Upper lobe of right lung (tissue), 1 donor: ENCODE results near the gene HS6ST3. TPM values are rescaled to one million over a fixed set of nuclear protein-coding genes. Genes with fewer than 3 reads are reported as not detected.
"Not testable (repeated sequence)": the region's sequence is repeated elsewhere in the genome, so short reads cannot be mapped to it uniquely, and the experiment has no call there.

Experiments
- ATAC-seq: fragments of 200-7000 bp; cut with Tn5 transposase; one replicate; pipeline ENCODE4 v1.9.1; 2020; ENCODE audit warnings: mild to moderate bottlenecking, moderate library complexity
- DNase-seq: peaks from one replicate; pipeline ENCODE4 v3.0.0-alpha.2; 2020
- H3K27ac ChIP-seq: fragments of 200-600 bp; one replicate; pipeline ENCODE4 v1.8.0; 2022
- H3K27me3 ChIP-seq: fragments of 200-600 bp; one replicate; pipeline ENCODE4 v1.8.0; 2022; ENCODE audit warnings: mild to moderate bottlenecking
- H3K36me3 ChIP-seq: fragments of 200-600 bp; one replicate; pipeline ENCODE4 v1.8.0; 2022
- H3K4me1 ChIP-seq: fragments of 200-600 bp; one replicate; pipeline ENCODE4 v1.8.0; 2022
- H3K4me3 ChIP-seq: fragments of 200-600 bp; one replicate; pipeline ENCODE4 v1.8.0; 2022; ENCODE audit warnings: mild to moderate bottlenecking
- H3K9me3 ChIP-seq: fragments of 200-600 bp; one replicate; pipeline ENCODE4 v1.8.0; 2022
- intact Hi-C: fragments of 100-400 bp; cut with DNase I; formaldehyde crosslinking; loops from one replicate; pipeline ENCODE4 v1.11.0; 2022
- total RNA-seq: library from RNA; stranded (reverse); fragmentation: NEBNext Ultra II Directional; extraction: Animal tissue kit (Norgen Biotek cat#: 25700); gene quantifications from one replicate; pipeline ENCODE4 v1.2.1, GENCODE V29; 2021
- TF ChIP-seq, protein P1 (sequence below): fragments of 200-600 bp; IDR thresholded peaks from one replicate; pipeline ENCODE4 v1.8.0; 2022; ENCODE audit warnings: antibody characterized with exemption
- donor health status: DM: no; HTN: yes; CAD: no; lungs with severe emphysema.

The HS6ST3 gene
- total RNA-seq, 1 donor from 2014 or later: not detected

DNA sequence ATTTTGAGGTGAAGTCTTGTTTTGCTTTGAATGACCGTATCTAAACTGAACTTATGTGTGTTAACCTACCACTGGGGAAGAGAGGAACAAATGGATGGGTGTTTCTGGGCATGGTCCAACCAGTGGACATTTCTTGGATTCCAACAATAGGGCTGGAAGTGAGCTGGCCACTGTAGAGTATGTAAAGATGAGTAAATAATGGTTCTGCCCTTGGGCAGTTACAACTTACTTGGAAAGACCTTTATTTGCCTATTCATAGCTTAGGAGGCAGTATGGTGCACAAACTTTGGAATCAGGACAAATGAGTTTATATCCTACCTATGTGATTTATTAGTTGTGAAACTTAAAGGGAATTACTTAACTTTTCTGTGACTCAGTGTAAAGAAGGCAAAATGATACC, 429.5 kb downstream of the HS6ST3 start:
- TF ChIP-seq, protein P1, sequence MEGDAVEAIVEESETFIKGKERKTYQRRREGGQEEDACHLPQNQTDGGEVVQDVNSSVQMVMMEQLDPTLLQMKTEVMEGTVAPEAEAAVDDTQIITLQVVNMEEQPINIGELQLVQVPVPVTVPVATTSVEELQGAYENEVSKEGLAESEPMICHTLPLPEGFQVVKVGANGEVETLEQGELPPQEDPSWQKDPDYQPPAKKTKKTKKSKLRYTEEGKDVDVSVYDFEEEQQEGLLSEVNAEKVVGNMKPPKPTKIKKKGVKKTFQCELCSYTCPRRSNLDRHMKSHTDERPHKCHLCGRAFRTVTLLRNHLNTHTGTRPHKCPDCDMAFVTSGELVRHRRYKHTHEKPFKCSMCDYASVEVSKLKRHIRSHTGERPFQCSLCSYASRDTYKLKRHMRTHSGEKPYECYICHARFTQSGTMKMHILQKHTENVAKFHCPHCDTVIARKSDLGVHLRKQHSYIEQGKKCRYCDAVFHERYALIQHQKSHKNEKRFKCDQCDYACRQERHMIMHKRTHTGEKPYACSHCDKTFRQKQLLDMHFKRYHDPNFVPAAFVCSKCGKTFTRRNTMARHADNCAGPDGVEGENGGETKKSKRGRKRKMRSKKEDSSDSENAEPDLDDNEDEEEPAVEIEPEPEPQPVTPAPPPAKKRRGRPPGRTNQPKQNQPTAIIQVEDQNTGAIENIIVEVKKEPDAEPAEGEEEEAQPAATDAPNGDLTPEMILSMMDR: no peak
- ATAC-seq: no peak
- no peak overlapping the region for H3K27ac ChIP-seq
- intact Hi-C loops: no loop called here
- DNase-seq: no peak
- H3K36me3 ChIP-seq: no peaks in the 10 kb centered on the region
- no peaks in the 10 kb centered on the region for H3K4me1 ChIP-seq
- no peak overlapping the region for H3K4me3 ChIP-seq
- no peaks in the 10 kb centered on the region for H3K27me3 ChIP-seq
- no peaks in the 10 kb centered on the region for H3K9me3 ChIP-seq

DNA sequence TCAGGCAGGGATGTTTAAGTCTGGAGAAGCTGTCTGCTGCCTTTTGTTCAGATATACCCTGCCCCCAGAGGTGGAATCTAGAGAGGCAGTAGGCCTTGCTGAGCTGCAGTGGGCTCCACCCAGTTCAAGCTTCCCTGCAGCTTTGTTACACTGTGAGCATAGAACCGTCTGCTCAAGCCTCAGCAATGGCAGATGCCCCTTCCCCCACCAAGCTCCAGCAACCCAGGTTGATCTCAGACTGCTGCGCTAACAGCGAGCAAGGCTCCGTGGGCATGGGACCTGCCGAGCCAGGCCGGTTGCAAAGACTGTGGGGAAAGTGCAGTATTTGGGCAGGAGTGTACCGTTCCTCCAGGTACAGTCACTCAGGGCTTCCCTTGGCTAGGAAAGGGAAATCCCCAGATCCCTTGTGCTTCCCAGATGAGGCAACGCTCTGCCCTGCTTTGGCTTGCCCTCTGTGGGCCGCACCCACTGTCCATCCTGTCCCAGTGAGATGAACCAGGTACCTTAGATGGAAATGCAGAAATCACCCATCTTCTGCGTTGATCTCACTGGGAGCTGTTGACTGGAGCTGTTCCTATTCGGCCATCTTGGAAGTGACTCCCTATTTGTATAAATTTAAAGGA, 434.6 kb downstream of the HS6ST3 start:
- ATAC-seq, H3K9me3 ChIP-seq, H3K4me3 ChIP-seq, H3K4me1 ChIP-seq, intact Hi-C loops, H3K27me3 ChIP-seq, DNase-seq, H3K36me3 ChIP-seq, H3K27ac ChIP-seq: not testable (repeated sequence)

DNA sequence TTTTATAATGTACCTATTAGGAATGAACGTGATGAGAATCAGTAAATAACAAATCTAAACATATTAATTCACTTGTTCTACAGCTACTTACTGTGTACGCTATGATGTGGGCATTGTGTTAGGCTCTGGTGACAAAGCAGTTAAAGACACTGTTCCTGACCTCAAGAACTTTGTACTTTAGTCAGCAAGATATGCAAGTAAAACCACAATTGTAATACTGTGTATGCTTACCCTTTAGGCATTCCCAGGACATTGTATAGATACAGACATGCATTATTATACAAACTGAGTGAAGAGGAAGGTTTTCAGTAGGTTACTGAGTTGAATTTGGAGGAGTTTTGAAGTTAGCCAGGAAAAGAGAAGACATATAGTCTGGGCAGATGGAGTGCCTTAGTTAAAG, 435.8 kb downstream of the HS6ST3 start:
- ATAC-seq: no peak
- H3K27ac ChIP-seq: no peak overlapping the region
- TF ChIP-seq, protein P1: no peak
- H3K9me3 ChIP-seq: no peaks in the 10 kb centered on the region
- H3K27me3 ChIP-seq: no peaks in the 10 kb centered on the region
- DNase-seq: no peak
- intact Hi-C loops: no loop called here
- no peaks in the 10 kb centered on the region for H3K4me1 ChIP-seq
- no peaks in the 10 kb centered on the region for H3K36me3 ChIP-seq
- no peak overlapping the region for H3K4me3 ChIP-seq

DNA sequence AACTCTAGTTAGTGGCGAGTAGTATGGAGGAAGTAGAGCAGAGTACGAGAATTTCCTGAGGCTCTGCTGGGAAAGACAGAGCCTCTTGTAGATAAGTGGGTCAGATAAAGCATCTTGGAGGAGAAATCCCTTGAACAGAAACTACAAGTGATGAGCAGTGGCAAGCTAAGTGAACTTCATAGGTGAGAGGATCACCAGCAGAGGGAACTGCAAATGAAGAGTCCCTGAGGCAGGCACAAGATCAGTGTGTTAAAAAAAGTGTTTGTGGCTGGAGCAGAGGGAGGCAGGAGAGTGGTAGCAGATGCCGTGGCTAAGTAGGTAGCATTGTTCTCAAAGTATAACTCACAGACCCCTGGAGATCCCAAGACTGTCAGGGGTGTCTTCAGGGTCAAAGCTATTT, 437.6 kb downstream of the HS6ST3 start:
- Histone ChIP-seq H3K27me3 (no peaks in the 10 kb centered on the region), H3K4me3 (no peak overlapping the region), H3K9me3 (no peaks in the 10 kb centered on the region), H3K36me3 (no peaks in the 10 kb centered on the region), H3K4me1 (no peaks in the 10 kb centered on the region), H3K27ac (no peak overlapping the region)
- no peak for DNase-seq
- TF ChIP-seq, protein P1: no peak
- no peak for ATAC-seq
- intact Hi-C loops: no loop called here

DNA sequence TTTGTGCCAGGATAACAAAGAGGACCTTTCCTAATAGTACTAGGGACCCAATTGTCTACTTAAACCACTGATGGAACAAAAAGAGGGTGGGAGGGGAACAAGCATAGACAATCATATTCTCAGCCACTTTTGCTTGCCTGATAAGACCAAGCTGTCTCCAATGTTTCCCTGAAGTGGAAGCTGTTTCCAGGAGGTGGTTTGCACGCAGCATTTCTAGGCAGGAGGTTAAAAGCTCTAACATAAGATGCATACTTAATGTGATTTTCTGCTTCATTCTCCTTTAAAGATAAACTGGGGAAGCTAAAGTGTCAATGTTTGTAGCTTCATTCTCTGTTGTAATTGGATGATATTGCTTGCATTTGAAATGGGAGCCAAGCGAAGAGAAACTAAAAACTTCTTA, 442.9 kb downstream of the HS6ST3 start:
- TF ChIP-seq, protein P1: no peak
- ATAC-seq (no peak), DNase-seq (no peak)
- no peaks in the 10 kb centered on the region for H3K27me3 ChIP-seq
- H3K9me3 ChIP-seq: no peaks in the 10 kb centered on the region
- H3K4me1 ChIP-seq: no peaks in the 10 kb centered on the region
- H3K4me3 ChIP-seq: no peak overlapping the region
- H3K27ac ChIP-seq: no peak overlapping the region
- intact Hi-C loops: no loop called here
- H3K36me3 ChIP-seq: no peaks in the 10 kb centered on the region

DNA sequence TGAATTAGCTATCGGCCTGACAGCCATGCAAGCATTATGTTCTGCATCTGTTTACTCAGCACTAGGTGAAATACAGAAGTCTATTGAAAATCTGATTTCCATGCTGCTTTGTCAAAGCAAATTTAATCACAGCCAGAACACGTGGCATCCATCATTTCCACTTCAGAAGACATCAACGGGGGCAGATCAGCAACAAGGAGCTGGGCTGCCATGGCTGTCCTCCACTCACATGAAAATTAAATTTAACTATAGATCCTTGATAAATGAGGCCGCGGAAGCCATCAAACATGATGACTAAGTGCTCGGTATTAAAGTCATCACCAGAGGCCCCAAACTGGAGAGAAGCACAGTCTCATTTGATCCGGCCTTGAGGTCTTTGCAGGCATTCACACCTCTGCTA, 443.5 kb downstream of the HS6ST3 start:
- H3K27ac ChIP-seq: no peak overlapping the region
- H3K4me3 ChIP-seq: no peak overlapping the region
- intact Hi-C loops: no loop called here
- H3K36me3 ChIP-seq: no peaks in the 10 kb centered on the region
- TF ChIP-seq, protein P1: no peak
- ATAC-seq: no peak
- no peaks in the 10 kb centered on the region for H3K27me3 ChIP-seq
- H3K9me3 ChIP-seq: no peaks in the 10 kb centered on the region
- no peaks in the 10 kb centered on the region for H3K4me1 ChIP-seq
- DNase-seq: no peak
